ENCODE measurements around the gene TCF3. TPM values are rescaled to one million over a fixed set of nuclear protein-coding genes. Genes with fewer than 3 reads are reported as not detected.

The TCF3 gene
- total and polyA plus RNA-seq, 7 donors: 20.1 to 33.8 (median 24.6) TPM

DNA sequence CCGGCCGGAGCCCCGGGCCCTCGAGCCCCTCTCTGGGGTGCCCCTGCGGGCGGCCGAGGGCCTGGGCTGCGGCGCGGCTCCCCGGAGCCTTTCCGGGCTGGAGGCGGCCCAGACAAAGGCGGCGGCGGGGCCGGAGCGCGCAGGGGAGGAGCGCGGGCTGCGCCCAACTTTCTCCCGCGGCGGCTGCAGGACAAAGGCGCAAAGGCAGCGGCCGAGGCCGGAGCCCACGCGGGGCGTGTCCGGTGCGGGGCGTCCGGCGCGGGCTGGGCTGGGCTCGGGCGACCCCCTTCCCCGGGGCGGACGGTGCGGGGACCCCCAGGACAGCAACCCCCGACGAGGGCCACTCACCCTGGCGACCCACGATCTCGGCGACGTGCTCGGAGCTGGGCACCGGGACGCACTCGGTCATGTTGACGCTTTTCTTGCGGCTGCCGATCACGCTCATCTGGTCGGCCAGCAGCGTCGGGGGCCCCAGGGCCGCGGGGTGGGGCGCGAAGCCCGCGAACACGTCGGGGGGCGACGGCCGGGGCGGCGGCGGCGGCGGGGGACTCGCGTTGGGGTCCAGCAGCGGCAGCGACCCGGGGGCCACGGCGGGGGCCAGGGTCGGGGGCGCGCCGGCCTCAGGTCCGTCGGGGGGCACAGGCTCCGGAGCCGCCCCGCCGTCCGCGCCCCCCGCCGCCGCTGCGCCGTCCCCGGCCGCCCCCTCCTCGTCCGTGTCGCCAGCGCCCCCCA is 85.1 kb downstream of the TCF3 start:
- WGBS, 3 donors: 1% methylated on average over 31 to 108 of the region's 108 CpGs
- Histone ChIP-seq H3K27me3 (ENCODE audit: insufficient read depth in 3 of 3, low read length in 2 of 3) (peaks cover 0 to 7% (median 5%) of the 10 kb centered on the region in 3 donors), H3K27ac (peak overlapping the region; percentile 46), H3K36me3 (ENCODE audit: insufficient read depth in 1 of 2, low read depth in 1 of 2) (no peaks in the 10 kb centered on the region), H3K9me3 (no peaks in the 10 kb centered on the region), H3K4me1 (no peaks in the 10 kb centered on the region), H3K4me3 (peak overlapping the region; percentile 67)
- intact Hi-C loops (cut with DNase I): no loop called here
- ATAC-seq: no peak
- TF ChIP-seq, protein P1, sequence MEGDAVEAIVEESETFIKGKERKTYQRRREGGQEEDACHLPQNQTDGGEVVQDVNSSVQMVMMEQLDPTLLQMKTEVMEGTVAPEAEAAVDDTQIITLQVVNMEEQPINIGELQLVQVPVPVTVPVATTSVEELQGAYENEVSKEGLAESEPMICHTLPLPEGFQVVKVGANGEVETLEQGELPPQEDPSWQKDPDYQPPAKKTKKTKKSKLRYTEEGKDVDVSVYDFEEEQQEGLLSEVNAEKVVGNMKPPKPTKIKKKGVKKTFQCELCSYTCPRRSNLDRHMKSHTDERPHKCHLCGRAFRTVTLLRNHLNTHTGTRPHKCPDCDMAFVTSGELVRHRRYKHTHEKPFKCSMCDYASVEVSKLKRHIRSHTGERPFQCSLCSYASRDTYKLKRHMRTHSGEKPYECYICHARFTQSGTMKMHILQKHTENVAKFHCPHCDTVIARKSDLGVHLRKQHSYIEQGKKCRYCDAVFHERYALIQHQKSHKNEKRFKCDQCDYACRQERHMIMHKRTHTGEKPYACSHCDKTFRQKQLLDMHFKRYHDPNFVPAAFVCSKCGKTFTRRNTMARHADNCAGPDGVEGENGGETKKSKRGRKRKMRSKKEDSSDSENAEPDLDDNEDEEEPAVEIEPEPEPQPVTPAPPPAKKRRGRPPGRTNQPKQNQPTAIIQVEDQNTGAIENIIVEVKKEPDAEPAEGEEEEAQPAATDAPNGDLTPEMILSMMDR (IDR thresholded peaks at IDR 0.05): no peak
- no peak for DNase-seq

DNA sequence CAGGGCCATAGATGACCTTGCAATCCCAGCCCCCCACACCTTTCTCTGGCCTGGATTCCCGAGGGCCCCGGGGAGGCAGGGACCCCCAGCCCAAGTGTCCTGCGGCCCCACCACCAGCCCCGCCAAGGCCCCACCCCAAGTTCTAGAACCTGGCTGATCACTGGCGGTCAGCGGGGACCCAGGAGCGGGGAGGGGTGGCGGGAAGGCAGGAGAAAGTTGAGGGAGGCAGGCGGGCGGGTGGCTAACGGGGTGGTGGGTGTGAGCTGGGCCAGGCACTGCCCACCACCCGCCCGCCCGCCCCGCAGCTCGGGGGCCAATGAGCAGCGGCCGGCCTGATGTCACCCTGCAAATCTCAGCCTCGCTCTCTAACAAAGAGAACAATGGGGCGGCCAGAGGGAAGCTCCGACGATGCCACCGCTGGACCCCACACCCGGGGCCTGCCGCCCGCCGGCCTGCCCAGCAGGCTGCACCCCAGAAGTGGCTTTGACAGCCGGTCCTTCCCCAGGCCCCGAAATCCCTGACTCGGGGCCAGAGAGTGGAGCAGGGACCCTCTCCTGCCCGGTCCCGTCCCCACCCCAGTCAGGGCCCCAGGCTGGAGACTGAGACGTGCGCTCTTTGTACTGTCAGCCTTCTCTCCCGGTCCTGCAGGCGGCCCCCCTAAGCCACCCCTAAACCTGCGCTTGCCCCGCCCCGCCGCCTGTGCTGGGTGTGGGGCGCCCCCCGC is 85.9 kb downstream of the TCF3 start:
- peak overlapping the region; percentile 46 for H3K27ac ChIP-seq
- 7 to 17% (median 14%) methylated on average over 20 to 42 of the region's 42 CpGs for WGBS, 3 donors
- H3K36me3 ChIP-seq (ENCODE audit: insufficient read depth in 1 of 2, low read depth in 1 of 2): no peaks in the 10 kb centered on the region
- intact Hi-C loops (cut with DNase I): no loop called here
- peak; percentile 22 to 52 (median 38) for ATAC-seq
- peaks cover 0 to 7% (median 5%) of the 10 kb centered on the region in 3 donors for H3K27me3 ChIP-seq (ENCODE audit: insufficient read depth in 3 of 3, low read length in 2 of 3)
- no peaks in the 10 kb centered on the region for H3K9me3 ChIP-seq
- TF ChIP-seq, protein P1 (IDR thresholded peaks at IDR 0.05): no peak
- no peaks in the 10 kb centered on the region for H3K4me1 ChIP-seq
- peak; percentile 62 to 75 for DNase-seq
- peak overlapping the region; percentile 67 for H3K4me3 ChIP-seq

DNA sequence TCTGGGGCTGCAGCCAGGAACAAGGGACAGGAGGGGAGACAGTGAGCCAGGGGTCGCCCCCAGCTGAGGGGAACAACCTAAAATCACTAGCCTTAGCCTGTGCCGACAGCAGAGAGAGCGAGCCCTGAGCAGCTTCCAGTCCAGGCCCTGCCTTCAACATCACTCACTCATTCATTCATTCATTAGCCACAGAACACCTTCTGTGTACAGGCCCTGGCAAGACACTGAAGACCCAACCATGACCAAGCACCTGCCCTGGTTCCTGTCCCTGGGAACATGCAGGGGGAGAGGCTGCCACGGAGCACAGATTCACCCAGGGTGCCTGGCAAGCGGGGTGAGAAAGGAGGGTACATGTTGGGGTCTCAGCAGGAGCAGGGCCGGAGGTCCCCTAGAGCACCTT is 89.2 kb downstream of the TCF3 start:
- TF ChIP-seq, protein P1 (IDR thresholded peaks at IDR 0.05): no peak

DNA sequence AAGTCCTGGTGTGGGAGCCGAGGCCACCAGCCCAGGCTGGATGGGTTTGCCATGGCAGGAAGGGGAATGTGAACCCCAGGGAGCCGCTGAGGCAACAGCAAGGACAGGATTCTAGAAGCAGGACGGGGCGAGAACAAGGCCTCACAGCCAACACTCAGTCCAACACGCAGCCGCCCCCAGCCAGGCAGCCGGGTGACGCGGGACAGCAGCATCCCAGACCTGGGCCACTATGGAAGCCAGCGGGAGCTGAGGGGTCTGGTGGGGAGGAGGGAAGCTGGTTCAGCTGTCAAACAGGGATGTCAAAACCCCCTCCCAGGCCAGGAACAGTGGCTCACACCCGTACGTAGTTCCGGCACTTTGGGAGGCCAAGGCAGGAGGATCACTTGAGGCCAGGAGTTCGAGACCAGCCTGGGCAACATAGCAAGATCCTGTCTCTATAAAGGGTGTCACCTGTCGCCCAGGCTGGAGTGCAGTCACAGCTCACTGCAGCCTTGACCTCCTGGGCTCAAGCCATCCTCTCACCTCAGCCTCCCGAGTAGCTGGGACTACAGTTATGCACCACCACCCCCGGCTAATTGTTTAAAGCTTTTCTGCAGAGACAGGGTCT is 91.1 kb downstream of the TCF3 start:
- Histone ChIP-seq H3K4me1 (no peaks in the 10 kb centered on the region), H3K36me3 (ENCODE audit: insufficient read depth in 1 of 2, low read depth in 1 of 2) (no peaks in the 10 kb centered on the region), H3K4me3 (no peak overlapping the region), H3K27ac (no peak overlapping the region), H3K9me3 (no peaks in the 10 kb centered on the region), H3K27me3 (ENCODE audit: insufficient read depth in 3 of 3, low read length in 2 of 3) (peaks cover 0 to 3% (median 2%) of the 10 kb centered on the region in 3 donors)
- 80 to 85% (median 85%) methylated on average over 17 of the region's 17 CpGs for WGBS, 3 donors
- TF ChIP-seq, protein P1 (IDR thresholded peaks at IDR 0.05): no peak
- DNase-seq (no peak), ATAC-seq (no peak)
- intact Hi-C loops (cut with DNase I): no loop called here

More for the DNA sequence above, 89.2 kb downstream of the TCF3 start:
- ATAC-seq (no peak), DNase-seq (no peak)
- WGBS, 3 donors: 78 to 85% (median 80%) methylated on average over 5 to 6 of the region's 6 CpGs
- Histone ChIP-seq H3K27ac (no peak overlapping the region), H3K4me3 (no peak overlapping the region), H3K9me3 (no peaks in the 10 kb centered on the region), H3K4me1 (no peaks in the 10 kb centered on the region), H3K27me3 (ENCODE audit: insufficient read depth in 3 of 3, low read length in 2 of 3) (peaks cover 0 to 7% (median 5%) of the 10 kb centered on the region in 3 donors), H3K36me3 (ENCODE audit: insufficient read depth in 1 of 2, low read depth in 1 of 2) (no peaks in the 10 kb centered on the region)
- intact Hi-C loops (cut with DNase I): no loop called here

Data from psoas muscle (tissue), 8 donors.